Measurements from ENCODE around the gene ABCG1.
A peak's percentile ranks its signal among the peaks of the same experiment; 100 is the strongest.

ABCG1 gene

GRCh38 chr21:42233067-42233961 is 14.4 kb downstream of the ABCG1 start:
- DNase-seq (ENCODE audit: low read depth), result peak; percentile 55

DNA sequence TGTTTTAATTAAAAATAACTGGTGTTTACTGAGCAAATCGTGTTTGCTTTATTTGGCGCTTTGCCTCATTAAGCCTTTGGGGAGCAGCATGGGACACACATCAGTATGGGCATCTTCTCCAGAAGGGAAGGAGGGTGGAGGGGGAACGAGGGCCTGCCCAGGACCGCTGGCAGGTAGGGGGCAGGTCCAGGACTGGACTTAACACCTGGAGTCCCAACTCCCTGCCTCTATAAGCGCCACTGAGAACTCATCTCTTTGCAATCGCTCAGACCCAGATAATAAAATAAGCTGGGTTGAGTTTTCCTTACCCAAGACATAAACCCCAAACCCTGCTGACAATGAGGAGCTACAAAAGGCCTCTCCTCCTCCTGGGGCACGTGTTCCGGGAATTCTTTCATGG is 15.1 kb downstream of the ABCG1 start:
- no peak for DNase-seq (ENCODE audit: low read depth)

DNA sequence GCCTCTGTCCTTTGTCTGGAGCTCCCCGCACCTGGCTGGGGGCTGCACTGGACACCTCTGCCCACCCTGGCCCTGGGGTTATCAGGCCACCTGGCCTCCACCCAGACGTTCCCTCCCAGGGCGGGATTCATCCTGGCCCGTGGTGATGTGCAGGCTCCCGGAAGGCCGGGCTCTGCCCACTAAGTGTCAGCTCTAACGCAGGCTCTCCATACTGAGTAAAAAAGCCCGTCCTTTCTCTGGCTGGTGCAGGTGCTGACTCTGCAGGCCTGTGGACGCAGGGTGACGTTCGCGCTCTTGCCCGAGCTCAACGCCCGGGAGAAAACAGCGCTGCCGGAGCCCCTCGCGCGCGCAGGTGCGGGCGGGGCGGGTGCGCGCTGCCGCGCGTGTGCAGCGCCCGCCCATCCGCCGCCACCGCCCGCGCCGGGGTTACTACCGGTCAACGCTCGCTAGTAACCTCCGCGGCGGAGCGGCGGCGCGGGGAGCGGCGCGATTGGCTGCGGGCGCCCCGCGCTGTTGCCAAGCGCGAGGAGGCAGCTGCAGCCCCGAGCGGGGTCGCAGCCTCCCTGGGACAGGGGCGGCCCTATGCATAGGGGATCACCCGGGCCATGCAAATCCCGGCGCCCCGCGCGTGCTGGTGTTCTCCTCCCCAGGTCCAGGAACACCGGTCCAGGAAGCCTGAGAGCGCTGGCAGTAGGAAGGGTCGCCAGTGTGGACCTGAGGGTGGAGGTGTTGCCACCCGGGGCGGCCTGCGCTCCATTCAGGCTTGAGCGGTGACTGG is 15.7 kb downstream of the ABCG1 start:
- peak; percentile 57 for DNase-seq (ENCODE audit: low read depth)

GRCh38 chr21:42235593-42235992 is 16.7 kb downstream of the ABCG1 start:
- no peak for DNase-seq (ENCODE audit: low read depth)

DNA sequence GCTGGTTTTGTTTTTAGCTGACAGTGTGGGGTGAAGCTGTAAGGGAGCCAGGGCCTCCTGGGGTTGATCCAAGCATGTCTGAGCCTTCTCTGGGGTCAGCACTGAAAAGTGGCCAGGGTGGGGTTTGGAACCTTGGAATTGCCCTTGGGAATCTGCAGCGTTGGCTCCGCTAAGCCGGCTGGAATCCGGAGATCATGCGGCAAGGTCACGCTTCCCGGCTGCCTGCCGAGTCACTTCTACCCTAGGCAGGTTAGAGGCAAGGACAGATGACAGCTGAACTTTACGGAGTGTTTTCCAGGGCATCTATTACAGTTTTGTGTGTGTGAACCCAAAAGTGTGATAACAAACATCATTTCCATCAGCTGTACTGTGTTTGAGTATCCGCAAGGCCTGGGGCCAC is 17.1 kb downstream of the ABCG1 start:
- DNase-seq (ENCODE audit: low read depth), result no peak

DNA sequence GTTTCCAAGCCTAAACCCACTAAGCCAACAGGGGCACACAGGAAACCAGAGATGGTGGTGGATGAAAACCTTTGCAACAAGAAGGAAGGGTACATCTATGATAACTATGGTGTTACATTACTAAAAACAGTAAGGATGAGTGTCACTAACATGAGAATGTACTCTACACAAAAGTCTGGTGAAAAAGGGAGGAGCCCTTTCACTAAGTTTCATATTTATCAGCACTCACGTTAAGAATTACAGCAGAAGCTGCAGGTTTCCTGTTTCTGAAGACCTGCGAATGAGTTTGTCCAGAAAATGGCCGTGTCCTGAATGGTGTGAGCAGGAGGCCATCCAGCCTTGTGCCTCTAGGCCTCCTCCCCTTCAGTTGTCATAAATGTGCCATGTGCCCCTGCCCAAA is 17.8 kb downstream of the ABCG1 start:
- DNase-seq (ENCODE audit: low read depth), result no peak

- DNase-seq (ENCODE audit: low read depth), result no peak
Observed at GRCh38 chr21:42237161-42237560, 18.2 kb downstream of the ABCG1 start.

GRCh38 chr21:42237577-42237976 is 18.6 kb downstream of the ABCG1 start:
- no peak for DNase-seq (ENCODE audit: low read depth)

- no peak for DNase-seq (ENCODE audit: low read depth)
Observed at GRCh38 chr21:42238185-42238934, 19.4 kb downstream of the ABCG1 start.

DNA sequence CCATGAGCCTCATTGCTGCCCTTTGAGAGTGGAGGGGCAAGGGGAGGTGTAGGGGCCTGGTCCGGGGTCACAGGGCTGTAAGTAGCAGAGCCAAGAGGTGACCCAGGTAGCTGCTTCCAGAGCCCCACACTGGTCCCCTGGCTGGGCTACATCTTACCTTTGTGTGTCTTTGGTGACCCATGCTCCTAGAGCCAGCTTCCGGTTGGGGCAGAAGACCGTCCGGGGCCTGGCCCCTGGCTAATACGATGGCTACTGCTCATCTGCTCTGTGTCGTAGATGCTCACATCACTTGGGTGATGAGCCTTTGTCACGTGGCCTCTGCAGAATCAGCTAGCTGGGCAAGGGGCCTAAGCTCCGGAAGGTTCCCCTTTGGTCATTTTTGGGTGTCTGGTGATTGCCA is 20.6 kb downstream of the ABCG1 start:
- no peak for DNase-seq (ENCODE audit: low read depth)

- no peak for DNase-seq (ENCODE audit: low read depth)
Observed at GRCh38 chr21:42239973-42240372, 21.0 kb downstream of the ABCG1 start.

- DNase-seq (ENCODE audit: low read depth), result no peak
Observed at GRCh38 chr21:42242611-42243010, 23.7 kb downstream of the ABCG1 start.

- no peak for DNase-seq (ENCODE audit: low read depth)
Observed at GRCh38 chr21:42243026-42243425, 24.1 kb downstream of the ABCG1 start.

GRCh38 chr21:42245331-42246193 is 26.6 kb downstream of the ABCG1 start:
- no peak for DNase-seq (ENCODE audit: low read depth)

DNA sequence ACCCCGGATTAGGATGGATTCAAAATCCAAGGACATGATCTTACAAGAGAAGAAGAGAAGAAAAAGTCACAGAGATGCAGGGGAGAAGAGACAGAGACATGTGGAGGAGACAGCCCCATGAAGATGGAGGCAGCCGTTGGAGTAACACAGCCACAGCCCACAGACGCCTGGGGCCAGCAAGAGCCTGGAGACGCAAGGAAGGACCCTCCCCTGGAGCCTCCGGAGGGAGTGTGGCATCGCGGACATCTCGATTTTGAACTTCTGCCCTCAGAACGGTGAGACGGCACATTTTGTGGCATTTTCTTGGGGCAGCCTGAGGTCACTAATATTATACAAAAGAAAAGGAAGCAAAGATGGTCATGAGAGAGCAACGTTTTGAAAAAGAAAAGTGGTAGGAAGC is 28.8 kb downstream of the ABCG1 start:
- DNase-seq (ENCODE audit: low read depth), result no peak

- DNase-seq (ENCODE audit: low read depth), result no peak
Observed at GRCh38 chr21:42248241-42248640, 29.3 kb downstream of the ABCG1 start.

DNA sequence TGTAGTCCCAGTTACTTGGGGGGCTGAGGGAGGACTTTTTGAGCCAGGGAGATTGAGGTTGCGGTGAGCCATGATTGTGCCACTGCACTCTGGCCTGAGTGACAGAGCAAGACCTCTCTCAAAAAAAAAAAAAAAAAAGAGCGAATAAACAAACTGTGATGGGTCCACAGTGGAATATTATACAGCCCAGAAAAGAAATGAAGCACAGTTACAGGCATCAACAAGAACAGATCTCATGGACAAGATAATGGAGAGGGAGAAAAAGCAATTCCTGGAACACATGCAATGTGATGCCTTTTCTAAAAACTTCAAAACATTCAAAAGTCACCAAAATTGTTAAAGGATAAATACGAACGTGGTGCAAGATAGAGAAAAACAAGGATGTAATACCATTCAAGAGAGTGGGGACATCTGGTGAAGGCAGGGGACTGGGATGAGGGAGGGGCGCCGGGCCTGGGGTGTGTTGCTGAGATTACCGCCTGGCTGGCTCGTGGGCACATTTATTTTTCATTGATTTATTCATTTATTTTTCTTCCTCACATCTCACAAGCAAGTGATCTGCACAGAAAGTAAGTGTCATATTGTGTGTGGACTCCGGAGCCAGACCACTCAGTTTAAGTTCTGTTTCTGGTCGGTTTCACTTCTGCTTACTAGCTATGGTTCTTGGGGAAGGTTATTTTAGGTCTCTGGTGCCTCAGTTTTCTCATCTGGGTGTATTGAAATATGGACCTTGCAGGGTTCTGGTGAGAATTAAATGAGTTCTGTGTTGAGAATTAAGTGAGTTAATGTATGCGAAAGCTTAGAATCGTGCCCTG is 30.1 kb downstream of the ABCG1 start:
- no peak for DNase-seq (ENCODE audit: low read depth)

GRCh38 chr21:42250422-42251403 is 31.8 kb downstream of the ABCG1 start:
- no peak for DNase-seq (ENCODE audit: low read depth)

DNA sequence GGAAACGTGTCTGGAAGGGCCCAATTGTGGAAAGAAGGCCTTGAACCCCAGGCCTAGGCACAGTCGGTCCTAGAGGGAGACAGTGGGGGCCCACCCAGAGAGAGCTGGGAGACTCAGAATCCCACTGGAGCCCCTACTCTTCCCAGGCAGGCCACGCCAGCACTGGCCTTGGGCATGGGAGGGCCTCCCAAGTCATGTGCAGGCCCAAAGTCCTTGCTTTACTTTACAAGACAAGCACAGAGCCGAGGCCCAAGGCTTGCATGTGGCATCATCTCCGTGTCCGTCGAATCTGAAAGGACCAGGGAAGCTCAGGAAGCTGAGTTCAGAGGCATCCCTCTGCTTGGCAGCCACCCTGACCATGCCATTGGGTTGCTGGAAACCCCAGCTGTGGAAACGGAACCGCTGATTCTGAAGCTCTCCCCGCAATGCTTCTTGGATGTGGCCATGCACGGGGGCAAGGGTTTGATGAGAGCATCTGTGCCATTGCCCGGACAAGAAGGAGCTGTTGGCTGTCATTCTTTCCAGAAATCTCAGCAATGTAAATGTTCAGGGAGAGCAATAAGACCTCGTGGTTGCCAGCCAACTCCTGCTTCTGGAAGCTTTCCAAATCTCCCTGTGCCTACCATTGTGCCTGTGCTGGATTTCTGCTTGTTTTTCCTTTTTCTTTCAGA is 32.8 kb downstream of the ABCG1 start:
- no peak for DNase-seq (ENCODE audit: low read depth)
